Measurements from ENCODE around the gene CYP3A4.

DNA sequence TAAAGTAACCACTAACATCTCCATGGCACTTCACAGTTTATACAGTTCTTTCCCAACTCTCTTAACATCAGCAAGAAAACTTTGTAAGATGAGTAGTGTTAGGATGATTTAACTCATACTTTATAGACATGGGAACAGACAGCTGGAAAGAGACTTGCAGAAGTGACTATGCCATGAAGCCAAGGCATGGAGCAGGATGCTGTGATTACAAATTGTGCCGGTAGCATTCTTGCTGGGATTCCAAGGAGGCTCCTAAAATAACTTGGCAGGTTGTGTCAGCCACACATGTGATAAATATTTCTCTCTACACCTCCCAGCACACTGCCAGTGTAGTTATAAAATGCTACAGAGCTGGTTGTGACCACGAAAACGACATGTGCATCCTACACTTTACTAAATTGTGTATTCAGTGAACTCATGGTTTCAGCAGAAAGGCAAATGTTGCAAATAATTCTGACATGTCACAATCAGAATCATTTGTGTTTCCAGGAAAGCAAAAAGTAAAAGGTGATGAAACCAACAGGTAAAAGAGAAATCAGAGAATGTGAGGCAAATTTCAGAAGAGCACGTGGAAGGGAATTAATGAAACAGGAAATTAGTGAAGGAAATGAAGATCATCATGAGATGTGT lies 5.6 kb upstream of the CYP3A4 start:
- TF ChIP-seq POLR2AphosphoS5 (IDR thresholded peaks at IDR 0.05; ENCODE audit: low read depth, low read length) = no peak
- TF ChIP-seq POLR2A (IDR thresholded peaks at IDR 0.05; ENCODE audit: low read depth, low read length) = no peak
- TF ChIP-seq TAF1 (IDR thresholded peaks at IDR 0.05; ENCODE audit: low read depth, low read length) = no peak
- no peak for TF ChIP-seq SPI1 (IDR thresholded peaks at IDR 0.05; ENCODE audit: low read depth, low read length)
- no peak for TF ChIP-seq PAX5 (IDR thresholded peaks at IDR 0.05; ENCODE audit: insufficient read depth, low read length, severe bottlenecking)
- TF ChIP-seq POU2F2 (IDR thresholded peaks at IDR 0.05; ENCODE audit: low read depth, low read length) = no peak
